NCI-H2107 (cell line): Measurements from ENCODE around the gene PLCB3.

ENCODE experiments used
- DNase-seq: peaks from one replicate; lab custom pipeline; 2025; lab: John Stamatoyannopoulos, UW

The PLCB3 gene

GRCh38 chr11:64266339-64266738 lies 15.0 kb downstream of the PLCB3 start:
- DNase-seq: no peak

DNA sequence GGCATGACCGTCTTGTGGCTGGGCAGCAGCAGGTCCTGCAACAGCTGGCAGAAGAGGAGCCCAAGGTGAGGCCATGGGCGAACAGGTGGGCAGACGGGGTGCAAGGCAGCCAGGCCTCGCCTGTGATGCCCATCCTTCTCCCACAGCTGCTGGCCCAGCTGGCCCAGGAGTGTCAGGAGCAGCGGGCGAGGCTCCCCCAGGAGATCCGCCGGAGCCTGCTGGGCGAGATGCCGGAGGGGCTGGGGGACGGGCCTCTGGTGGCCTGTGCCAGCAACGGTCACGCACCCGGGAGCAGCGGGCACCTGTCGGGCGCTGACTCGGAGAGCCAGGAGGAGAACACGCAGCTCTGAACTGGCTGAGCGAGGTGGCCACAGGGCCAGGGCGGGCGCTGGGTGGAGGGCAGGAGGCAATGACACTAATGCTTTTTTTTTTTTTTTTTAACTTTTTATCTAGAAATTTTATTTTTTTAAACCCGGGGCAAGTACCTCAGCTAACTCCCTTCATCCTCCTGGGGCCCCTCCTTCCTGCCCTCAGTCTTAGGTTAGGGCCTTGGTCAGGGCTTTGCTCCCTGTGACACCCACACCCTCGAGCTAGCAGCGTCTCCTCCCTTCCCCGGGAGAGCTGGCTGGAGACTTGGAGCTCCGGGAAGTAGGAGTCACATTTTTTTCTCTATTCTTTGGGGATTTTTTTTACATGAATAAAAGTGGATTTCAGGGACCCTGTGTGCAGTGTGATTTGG lies 16.0 kb downstream of the PLCB3 start:
- peak; percentile 33 for DNase-seq

- DNase-seq: no peak
Observed at GRCh38 chr11:64268025-64268892, 16.9 kb downstream of the PLCB3 start.

DNA sequence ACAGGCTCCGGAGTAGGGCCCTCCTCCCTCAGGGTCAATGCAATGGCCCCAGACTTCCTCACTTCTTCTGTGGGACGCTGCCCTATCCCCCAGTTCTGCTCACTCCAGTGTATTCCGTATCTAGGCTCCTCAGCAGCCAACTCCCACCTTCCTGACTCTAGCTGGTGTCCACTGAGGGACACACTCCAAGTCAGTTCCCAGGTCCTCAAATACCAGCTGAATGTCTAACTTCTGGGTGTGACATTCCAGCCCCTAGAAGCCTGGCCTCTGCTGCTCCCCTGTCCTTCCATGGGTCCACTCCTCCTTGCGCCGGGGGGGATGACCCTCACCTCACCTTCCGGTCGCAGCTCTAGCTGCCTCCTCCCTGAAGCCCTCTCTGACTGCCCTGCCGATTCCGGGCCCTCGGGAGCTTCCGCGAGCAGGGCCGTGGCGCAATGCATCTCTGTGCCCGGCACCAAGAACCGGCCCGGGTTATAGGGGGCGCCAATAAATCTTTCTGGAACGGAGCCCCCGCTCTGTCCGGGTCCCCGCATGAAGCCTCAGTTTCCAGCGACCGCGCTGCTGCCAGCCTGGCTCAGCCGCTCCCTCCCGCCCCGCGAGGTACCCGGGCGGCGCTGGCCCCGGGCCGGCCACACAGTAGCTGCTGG lies 17.7 kb downstream of the PLCB3 start:
- no peak for DNase-seq

GRCh38 chr11:64269540-64270220 lies 18.4 kb downstream of the PLCB3 start:
- peak; percentile 90 for DNase-seq

DNA sequence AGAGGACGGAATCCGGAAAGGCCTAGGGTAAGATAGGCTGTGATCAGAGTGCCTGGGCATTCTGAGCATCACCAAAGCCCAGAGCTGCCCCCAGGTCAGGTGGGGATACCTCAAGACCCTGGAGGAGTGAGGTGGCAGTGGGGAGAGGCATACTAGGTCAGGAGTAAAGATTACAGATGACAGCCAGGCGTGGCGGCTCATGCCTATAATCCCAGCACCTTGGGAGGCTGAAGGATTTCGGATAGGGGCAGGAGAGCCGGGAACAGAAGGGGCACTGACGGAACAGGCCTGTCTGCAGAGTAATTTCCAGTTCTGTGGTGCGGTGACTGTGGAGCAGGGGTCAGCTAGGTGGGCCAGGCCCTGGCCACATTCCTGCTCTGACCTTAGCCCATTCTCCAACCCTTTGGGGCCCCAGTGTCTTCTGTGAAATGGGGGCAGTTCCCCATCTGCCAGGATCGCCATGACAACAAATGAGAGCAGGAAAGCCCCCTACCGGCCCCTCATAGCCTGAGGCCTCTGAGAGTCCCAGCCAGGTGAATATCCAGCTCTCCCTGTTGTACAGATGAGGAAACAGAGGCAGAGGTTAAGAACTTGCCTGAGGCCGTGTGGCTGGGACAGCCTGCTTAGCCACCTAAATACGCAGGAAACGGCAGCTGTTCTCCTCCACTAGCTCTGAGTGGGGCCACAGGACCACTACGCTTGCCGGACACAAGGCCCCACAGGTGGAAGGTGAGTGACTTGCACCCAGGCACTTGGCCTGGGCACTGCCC lies 23.9 kb downstream of the PLCB3 start:
- DNase-seq: no peak

- no peak for DNase-seq
Observed at GRCh38 chr11:64275841-64276240, 24.5 kb downstream of the PLCB3 start.

DNA sequence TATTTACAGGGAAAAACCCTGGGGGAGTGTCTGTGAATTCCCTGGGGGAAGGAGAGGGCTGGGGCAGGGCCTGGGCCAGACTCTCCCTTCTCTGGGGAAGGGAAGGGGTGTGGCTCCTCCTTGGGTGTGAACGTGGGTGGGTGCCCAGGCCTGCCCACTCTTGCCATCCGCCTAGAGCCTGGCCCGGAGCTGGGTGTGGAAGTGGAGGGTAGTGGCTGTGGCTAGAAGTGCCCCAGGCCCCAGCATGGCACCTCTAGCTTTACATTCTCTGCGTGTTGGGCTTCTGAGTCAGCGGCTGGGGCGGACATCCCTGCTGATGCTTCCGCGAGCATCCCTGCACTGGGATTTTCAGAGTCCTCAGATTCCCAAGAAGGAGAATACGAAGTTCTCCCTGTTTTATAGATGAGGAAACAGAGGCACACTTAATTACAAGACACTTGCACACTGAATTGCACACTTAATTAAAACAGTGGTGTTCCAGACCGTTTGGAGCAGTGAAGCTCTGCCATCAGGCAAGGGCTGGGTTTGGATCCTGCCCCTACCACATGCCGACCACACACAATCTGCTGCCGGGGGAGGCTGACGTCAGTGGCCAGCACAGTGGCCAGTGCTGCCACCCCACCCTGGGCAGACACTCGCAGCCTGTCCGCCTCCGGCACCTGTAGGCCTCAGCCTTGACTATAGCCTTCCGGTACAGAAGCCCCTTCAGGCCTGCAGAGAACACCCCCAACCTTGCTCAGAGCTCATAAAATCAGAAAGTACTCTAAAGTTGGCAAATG lies 25.5 kb downstream of the PLCB3 start:
- DNase-seq: no peak

- no peak for DNase-seq
Observed at GRCh38 chr11:64278576-64279190, 27.4 kb downstream of the PLCB3 start.

DNA sequence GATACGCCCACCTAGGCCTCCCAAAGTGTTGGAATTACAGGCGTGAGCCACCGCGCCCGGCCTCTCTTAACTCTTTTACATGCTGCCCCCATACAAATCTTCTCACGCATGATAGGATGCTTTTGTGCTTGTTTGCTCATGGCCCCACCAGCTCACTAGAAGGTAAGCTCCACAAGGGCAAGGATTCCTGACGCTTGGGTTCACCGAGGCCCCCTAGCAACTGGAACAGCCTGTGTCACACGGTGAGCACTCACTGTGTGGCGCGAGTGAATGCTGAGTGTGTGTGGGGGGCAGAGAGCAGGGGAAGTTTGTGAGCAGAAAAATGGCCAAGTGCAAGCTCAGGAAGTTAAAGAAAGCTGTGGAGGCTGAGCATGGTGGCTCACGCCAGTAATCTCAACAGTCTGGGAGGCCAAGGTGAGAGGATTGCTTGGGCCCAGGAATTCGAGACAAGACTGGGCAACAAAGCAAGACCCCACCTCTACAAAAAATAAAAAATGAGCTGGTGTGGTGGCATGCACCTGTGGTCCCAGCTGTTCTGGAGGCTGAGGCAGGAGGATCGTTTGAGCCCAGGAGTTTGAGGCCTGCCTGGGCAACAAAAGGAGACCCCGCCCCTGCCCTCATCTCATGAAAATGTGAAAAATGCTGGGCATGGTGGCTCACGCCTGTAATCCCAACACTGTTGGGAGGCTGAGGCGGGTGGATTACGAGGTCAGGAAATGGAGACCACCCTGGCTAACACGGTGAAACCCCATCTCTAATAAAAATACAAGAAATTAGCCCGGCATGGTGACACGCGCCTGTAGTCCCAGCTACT lies 30.8 kb downstream of the PLCB3 start:
- no peak for DNase-seq

GRCh38 chr11:64283092-64283491 lies 31.8 kb downstream of the PLCB3 start:
- no peak for DNase-seq

GRCh38 chr11:64284048-64284961 lies 33.0 kb downstream of the PLCB3 start, which contains the start of gene BAD:
BAD (minus strand) TSS chr11:64284665; CDS start chr11:64284368, 297 bp downstream.
- peak; percentile 90 for DNase-seq

GRCh38 chr11:64284962-64285884 lies 33.9 kb downstream of the PLCB3 start, which contains the start of gene GPR137:
GPR137 (plus strand) TSS chr11:64285848; CDS start chr11:64286525, 677 bp downstream.
- DNase-seq: peak; percentile 83

DNA sequence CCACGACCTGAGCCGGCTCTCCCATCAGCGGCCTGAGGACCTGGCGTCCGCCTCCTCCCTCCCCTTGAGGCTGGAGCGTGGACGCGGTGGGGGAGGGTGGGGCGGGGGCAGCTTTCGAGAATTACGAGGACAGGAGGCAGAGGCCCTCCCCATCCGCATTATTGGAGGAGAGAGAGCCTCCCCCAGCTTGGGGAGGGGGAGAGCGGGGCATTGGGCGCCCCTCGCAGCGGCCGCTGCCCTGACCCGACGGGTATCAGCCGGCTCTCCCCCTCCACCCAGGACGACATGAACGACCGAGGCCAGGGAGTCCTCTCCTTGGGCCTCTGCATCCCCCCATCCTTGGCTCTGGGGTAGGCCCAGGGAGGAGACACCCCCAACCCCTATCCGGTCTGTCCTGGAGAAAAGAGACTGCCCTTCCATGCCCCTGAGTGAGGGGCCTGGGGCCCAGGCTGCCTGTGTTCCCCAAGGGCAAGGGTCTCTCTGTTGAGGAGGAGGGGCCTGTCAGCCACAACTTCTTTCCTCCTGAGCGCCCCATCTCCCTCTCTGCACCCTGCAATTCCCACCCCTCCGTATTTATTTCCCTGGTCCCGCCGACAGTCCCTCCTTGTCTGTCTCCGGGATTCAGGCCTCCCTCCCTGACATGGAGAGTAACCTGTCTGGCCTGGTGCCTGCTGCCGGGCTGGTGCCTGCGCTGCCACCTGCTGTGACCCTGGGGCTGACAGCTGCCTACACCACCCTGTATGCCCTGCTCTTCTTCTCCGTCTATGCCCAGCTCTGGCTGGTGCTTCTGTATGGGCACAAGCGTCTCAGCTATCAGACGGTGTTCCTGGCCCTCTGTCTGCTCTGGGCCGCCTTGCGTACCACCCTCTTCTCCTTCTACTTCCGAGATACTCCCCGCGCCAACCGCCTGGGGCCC lies 34.8 kb downstream of the PLCB3 start:
- DNase-seq: no peak

DNA sequence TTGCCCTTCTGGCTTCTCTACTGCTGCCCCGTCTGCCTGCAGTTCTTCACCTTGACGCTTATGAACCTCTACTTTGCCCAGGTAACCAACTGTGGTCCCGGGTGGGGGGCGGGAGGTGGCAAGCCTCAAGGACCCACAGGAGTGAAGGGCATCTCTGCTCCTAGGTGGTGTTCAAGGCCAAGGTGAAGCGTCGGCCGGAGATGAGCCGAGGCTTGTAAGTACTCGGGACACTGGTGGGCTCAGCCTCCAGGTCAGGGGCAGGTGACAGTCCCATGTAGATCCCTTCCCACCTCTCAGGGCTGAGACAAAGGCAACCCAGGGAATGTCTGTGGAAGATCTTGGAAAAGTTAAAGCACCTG lies 35.5 kb downstream of the PLCB3 start:
- no peak for DNase-seq
